ENCODE measurements around the gene LGR4. TPM values are rescaled to one million over a fixed set of nuclear protein-coding genes. Genes with fewer than 3 reads are reported as not detected.
A peak's percentile ranks its signal among the peaks of the same experiment; 100 is the strongest.
"Not testable (repeated sequence)": the region's sequence is repeated elsewhere in the genome, so short reads cannot be mapped to it uniquely, and the experiment has no call there.

Gene LGR4
- total and polyA plus RNA-seq, 11 donors: 7.4 to 39.1 (median 28.3) TPM

DNA sequence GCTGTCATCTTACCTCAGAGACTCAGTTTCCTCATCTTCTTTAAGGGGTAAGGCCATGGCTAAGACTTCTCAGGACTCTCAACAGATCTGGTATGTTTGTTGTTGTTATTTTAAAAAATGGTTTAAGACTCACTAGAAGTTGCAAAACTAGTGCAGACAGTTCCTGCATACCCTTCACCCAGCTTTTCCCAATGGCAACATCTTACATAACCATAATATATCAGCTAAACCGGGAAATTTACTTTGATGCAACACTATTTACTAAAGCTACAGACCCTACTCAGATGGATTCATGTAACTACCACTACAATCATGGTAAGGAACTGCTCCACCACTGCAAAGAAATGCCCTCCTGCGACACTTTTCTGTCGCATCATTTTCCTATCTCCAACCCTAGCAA, 20.4 kb downstream of the LGR4 start:
- intact Hi-C loops (cut with DNase I): no loop called here
- Histone ChIP-seq H3K4me1 (peaks cover 0 to 41% (median 5%) of the 10 kb centered on the region in 12 donors), H3K27me3 (no peaks in the 10 kb centered on the region), H3K4me3 (no peak overlapping the region), H3K9me3 (no peaks in the 10 kb centered on the region), H3K27ac (no peak overlapping the region), H3K36me3 (no peaks in the 10 kb centered on the region)
- TF ChIP-seq POLR2A (IDR thresholded peaks at IDR 0.05): no peak
- TF ChIP-seq, protein P1, sequence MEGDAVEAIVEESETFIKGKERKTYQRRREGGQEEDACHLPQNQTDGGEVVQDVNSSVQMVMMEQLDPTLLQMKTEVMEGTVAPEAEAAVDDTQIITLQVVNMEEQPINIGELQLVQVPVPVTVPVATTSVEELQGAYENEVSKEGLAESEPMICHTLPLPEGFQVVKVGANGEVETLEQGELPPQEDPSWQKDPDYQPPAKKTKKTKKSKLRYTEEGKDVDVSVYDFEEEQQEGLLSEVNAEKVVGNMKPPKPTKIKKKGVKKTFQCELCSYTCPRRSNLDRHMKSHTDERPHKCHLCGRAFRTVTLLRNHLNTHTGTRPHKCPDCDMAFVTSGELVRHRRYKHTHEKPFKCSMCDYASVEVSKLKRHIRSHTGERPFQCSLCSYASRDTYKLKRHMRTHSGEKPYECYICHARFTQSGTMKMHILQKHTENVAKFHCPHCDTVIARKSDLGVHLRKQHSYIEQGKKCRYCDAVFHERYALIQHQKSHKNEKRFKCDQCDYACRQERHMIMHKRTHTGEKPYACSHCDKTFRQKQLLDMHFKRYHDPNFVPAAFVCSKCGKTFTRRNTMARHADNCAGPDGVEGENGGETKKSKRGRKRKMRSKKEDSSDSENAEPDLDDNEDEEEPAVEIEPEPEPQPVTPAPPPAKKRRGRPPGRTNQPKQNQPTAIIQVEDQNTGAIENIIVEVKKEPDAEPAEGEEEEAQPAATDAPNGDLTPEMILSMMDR (IDR thresholded peaks at IDR 0.05): no peak
- ATAC-seq: peak in 1 of 4 donors; percentile 18
- DNase-seq: no peak
- 85 to 93% (median 92%) methylated on average over 3 of the region's 3 CpGs for WGBS, 4 donors

DNA sequence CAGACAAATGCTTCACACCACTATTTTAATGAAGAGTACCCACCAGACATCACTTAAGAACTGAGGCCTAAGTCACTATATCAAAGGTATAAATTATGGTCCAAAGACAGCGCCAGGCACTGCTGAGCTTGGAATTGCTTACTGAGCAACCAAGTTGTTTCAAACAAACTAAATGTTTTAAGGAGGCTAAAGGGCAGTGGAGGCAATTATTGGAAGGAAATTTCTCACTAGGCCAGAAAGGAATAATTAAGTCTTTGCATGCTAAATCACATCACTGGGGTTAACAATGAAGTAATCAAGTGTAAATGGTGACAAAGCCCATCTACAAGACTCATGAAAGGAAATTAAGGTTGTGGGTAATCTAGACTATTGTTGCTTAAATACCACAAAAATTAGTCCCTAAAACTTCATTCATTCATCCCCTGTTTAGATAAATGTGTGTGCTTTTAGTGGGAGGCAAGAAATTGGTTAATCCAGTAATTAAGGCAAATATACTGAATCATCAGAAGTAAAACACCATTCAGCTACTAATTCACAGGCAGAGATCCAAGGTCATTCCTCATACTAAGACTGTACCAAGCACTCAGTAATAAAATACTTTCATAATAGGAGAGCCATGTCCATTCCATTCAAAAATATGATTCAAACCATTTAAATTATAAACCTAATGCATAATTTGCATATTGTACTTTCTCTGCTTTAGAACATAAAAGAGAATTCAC, 21.2 kb downstream of the LGR4 start:
- 89 to 96% (median 92%) methylated on average over 1 of the region's 1 CpG for WGBS, 4 donors
- no peak for DNase-seq

DNA sequence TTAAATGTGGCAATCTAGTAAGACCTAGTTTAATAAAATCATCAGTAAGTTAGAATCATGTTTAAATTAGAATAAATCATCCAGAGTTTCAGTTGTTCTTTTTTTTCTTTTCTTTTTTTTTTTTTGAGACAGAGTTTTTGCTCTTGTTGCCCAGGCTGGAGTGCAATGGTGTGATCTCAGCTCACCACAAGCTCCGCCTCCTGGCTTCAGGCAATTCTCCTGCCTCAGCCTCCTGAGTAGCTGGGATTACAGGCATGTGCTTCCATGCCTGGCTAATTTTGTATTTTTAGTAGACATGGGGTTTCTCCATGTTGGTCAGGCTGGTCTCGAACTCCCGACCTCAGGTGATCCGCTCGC, 24.4 kb downstream of the LGR4 start:
- H3K4me1 ChIP-seq: peaks cover 0 to 29% (median 8%) of the 10 kb centered on the region in 12 donors
- H3K36me3 ChIP-seq; ATAC-seq; intact Hi-C loops (cut with DNase I); H3K27ac ChIP-seq; DNase-seq; H3K4me3 ChIP-seq; H3K27me3 ChIP-seq; H3K9me3 ChIP-seq: not testable (repeated sequence)
- 97 to 99% (median 98%) methylated on average over 5 of the region's 5 CpGs for WGBS, 4 donors

More for the DNA sequence above, 21.2 kb downstream of the LGR4 start:
- no peak for TF ChIP-seq POLR2A (IDR thresholded peaks at IDR 0.05)
- TF ChIP-seq, protein P1 (IDR thresholded peaks at IDR 0.05): no peak
- Histone ChIP-seq H3K4me3 (no peak overlapping the region), H3K27me3 (no peaks in the 10 kb centered on the region), H3K9me3 (no peaks in the 10 kb centered on the region), H3K4me1 (peaks cover 0 to 34% (median 4%) of the 10 kb centered on the region in 12 donors), H3K36me3 (no peaks in the 10 kb centered on the region), H3K27ac (no peak overlapping the region)
- intact Hi-C loops (cut with DNase I): no loop called here
- ATAC-seq: peak in 1 of 4 donors; percentile 74

DNA sequence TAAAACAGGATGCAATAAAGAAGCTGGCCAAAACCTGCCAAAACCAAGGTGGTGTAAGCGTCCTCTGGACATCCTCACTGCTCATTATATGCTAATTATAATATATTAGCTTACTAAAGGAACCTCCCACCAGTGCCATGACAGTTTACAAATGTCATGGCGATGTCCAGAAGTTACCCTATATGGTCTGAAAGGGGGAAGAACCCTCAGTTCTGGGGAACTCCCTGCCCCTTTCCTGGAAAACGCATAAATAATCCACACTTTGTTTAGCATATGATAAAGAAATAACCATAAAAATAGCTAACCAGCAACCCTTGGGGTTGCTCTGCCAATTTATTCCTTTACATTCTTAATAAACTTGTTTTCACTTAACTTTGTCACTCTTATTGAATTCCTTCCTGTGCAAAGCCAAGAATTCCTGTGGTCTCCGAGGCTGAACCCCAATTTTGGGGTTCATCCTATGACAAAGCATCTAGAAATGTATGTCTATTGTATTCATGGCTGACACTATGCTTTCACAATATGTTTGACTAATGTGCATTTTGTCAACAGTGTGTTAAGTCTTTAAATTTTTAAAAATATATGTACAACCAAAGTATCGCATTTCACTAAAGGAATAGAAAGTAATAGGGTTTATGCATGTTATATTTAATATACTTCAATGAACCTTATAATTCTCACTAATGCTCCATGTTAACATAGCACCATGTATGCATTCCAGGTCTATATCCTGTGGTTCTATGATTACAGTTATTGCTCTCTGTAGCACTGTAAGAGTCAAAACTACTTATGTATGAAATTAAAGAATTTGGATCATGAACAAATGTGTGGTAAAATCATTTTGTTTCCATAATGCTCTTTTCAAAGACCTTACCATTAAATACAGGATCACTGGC, 25.1 kb downstream of the LGR4 start:
- Histone ChIP-seq H3K36me3 (no peaks in the 10 kb centered on the region), H3K27me3 (no peaks in the 10 kb centered on the region), H3K27ac (no peak overlapping the region), H3K4me3 (no peak overlapping the region), H3K4me1 (peaks cover 0 to 29% (median 8%) of the 10 kb centered on the region in 12 donors), H3K9me3 (no peaks in the 10 kb centered on the region)
- TF ChIP-seq, protein P1 (IDR thresholded peaks at IDR 0.05): no peak
- TF ChIP-seq POLR2A (IDR thresholded peaks at IDR 0.05): no peak
- 92 to 95% (median 94%) methylated on average over 5 of the region's 5 CpGs for WGBS, 4 donors
- DNase-seq (no peak), ATAC-seq (no peak)
- intact Hi-C loops (cut with DNase I): no loop called here

Measured in heart left ventricle (tissue), 16 donors.